ENCODE data around the gene RASGRP1. TPM values are rescaled to one million over a fixed set of nuclear protein-coding genes. Genes with fewer than 3 reads are reported as not detected.

Gene RASGRP1
- 0.52 TPM in 1 of 2 replicates, not detected in the other for total RNA-seq

GRCh38 chr15:38564557-38565286 is at the start of gene RASGRP1:
TSS of gene RASGRP1 (minus strand) at chr15:38564814. CDS start at chr15:38564628, 186 bp downstream.

GRCh38 chr15:38453971-38454695 is 110.5 kb downstream of the RASGRP1 start, which contains the start of gene FAM98B:
TSS of gene FAM98B (plus strand) at chr15:38454127. CDS start at chr15:38454162, 35 bp downstream.

Other genes starting within 250 kb of the RASGRP1 start
- 6.5 and 12.1 TPM in 2 replicates for gene FAM98B, start 110.7 kb downstream of the RASGRP1 start, total RNA-seq

All from epithelial cell of alveolus of lung (primary cell).